ENCODE data around the gene PLAC8L1.

DNA sequence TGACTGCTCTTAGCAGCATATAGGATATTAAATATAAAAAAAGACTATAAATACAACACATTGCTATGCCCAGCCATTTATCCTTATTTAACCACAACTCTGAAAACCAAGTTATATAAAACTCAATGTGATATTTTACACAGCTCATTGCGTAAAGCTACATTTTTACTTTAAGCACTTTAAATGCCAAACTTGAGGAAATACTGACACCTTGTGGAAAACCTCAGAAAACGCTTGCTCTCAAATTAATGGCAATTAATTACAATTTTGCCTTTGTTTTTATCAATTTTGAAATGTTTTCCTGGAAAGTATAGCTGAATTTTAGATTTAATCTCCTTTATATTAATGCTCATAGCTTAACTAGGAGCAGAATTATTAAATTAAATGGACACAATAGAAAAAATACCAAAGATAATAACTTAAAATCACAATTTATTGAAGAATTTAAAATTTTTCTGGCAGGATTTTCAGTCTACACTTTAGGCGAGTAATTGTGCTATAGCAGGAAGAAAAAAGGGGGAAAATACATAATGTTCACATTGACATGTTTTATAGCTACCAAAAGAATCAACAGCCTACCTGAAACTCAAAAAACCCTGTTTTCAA, 25.2 kb upstream of the PLAC8L1 start:
- TF ChIP-seq EZH2 (IDR thresholded peaks at IDR 0.05; ENCODE audit: borderline replicate concordance, low read length): no peak
- TF ChIP-seq, protein P1, sequence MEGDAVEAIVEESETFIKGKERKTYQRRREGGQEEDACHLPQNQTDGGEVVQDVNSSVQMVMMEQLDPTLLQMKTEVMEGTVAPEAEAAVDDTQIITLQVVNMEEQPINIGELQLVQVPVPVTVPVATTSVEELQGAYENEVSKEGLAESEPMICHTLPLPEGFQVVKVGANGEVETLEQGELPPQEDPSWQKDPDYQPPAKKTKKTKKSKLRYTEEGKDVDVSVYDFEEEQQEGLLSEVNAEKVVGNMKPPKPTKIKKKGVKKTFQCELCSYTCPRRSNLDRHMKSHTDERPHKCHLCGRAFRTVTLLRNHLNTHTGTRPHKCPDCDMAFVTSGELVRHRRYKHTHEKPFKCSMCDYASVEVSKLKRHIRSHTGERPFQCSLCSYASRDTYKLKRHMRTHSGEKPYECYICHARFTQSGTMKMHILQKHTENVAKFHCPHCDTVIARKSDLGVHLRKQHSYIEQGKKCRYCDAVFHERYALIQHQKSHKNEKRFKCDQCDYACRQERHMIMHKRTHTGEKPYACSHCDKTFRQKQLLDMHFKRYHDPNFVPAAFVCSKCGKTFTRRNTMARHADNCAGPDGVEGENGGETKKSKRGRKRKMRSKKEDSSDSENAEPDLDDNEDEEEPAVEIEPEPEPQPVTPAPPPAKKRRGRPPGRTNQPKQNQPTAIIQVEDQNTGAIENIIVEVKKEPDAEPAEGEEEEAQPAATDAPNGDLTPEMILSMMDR (conservative IDR thresholded peaks at IDR 0.05 in 1 of 2, IDR thresholded peaks at IDR 0.05 in 1 of 2; ENCODE audit: extremely low read depth in 1 of 2, insufficient read depth in 1 of 2, low read depth in 1 of 2, low read length in 2 of 2): peak; percentile 54 to 72

Data from mammary epithelial cell (primary cell).